ENCODE measurements around the gene TECTB.

DNA sequence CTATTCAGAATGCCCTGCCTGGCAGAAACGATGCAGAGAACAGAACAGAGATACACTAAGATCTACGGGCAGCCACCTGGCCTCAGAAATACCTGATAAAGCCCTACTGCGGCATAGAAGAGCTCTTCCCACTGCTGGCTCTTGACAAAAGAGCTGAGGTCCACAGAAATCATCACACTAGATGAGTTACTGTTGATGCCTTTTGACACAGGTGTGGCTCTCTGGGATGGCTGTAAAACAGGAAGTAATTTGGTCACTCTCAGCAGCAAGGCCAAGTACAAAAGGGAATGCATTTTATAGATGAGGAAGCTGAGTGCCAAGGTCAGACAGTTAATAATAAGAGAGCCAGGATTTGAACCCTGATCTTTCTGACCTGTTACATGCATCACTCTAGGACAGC is 55.8 kb downstream of the TECTB start:
- TF ChIP-seq, protein P1, sequence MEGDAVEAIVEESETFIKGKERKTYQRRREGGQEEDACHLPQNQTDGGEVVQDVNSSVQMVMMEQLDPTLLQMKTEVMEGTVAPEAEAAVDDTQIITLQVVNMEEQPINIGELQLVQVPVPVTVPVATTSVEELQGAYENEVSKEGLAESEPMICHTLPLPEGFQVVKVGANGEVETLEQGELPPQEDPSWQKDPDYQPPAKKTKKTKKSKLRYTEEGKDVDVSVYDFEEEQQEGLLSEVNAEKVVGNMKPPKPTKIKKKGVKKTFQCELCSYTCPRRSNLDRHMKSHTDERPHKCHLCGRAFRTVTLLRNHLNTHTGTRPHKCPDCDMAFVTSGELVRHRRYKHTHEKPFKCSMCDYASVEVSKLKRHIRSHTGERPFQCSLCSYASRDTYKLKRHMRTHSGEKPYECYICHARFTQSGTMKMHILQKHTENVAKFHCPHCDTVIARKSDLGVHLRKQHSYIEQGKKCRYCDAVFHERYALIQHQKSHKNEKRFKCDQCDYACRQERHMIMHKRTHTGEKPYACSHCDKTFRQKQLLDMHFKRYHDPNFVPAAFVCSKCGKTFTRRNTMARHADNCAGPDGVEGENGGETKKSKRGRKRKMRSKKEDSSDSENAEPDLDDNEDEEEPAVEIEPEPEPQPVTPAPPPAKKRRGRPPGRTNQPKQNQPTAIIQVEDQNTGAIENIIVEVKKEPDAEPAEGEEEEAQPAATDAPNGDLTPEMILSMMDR (IDR thresholded peaks at IDR 0.05), result no peak
- TF ChIP-seq POLR2A (IDR thresholded peaks at IDR 0.05), result no peak
- no peak for TF ChIP-seq EP300 (IDR thresholded peaks at IDR 0.05)
